Endothelial cell of umbilical vein (primary cell): ENCODE data around the gene TNFRSF1A. TPM values are rescaled to one million over a fixed set of nuclear protein-coding genes. Genes with fewer than 3 reads are reported as not detected.

Source experiments
- BruUV-seq: library from RNA; stranded (reverse); fragments of 400-500 nt; replicated peaks from 2 replicates; lab custom pipeline; 2021; lab: Mats Ljungman, UMichigan
- CTCF ChIA-PET: fragments of 300-600, 350-600 bp; sonication (Branson Sonifier 250); formaldehyde crosslinking; loops from one replicate; lab custom pipeline; 2021; ENCODE audit warnings: antibody characterized with exemption, inconsistent platforms; lab: Charles Lee
- POLR2A ChIA-PET: fragments of 300-600, 350-600 bp; sonication (Branson Sonifier 250); formaldehyde crosslinking; loops from one replicate; lab custom pipeline; 2021; ENCODE audit warnings: antibody characterized with exemption, inconsistent platforms; lab: Charles Lee
- DNase-seq: peaks from one replicate; pipeline ENCODE4 v3.0.0-alpha.2; 2011; ENCODE audit warnings: low read depth, low spot score
- FAIRE-seq: peaks from 2 replicates; lab custom pipeline; 2011; peaks lifted over from hg19 to GRCh38; lab: Jason Lieb, UNC
- H2AFZ ChIP-seq: 2 replicates; pipeline ENCODE4 v1.6.0; 2012; ENCODE audit warnings: low read depth, low read length, control low read depth, inconsistent platforms
- H3K27ac ChIP-seq: 2 replicates; pipeline ENCODE4 v1.5.1; 2011; ENCODE audit warnings: low read depth, mild to moderate bottlenecking, control low read depth, low read length, moderate library complexity; ENCODE audit not compliant: insufficient read depth
- H3K27me3 ChIP-seq, 2 experiments: 2 replicates each; pipeline versions ENCODE4 v1.6.0 to v1.6.1; 2011; ENCODE audit warnings: low read length in 2 of 2, mixed read lengths in 1 of 2; ENCODE audit not compliant: control insufficient read depth in 2 of 2, insufficient read depth in 2 of 2
- H3K36me3 ChIP-seq, 2 experiments: 2 replicates in 1 of 2; 3 replicates in 1 of 2; pipeline ENCODE4 v1.5.1; 2011; ENCODE audit warnings: low read length in 2 of 2, mild to moderate bottlenecking in 1 of 2, moderate library complexity in 1 of 2; ENCODE audit not compliant: control insufficient read depth in 2 of 2, insufficient read depth in 2 of 2; ENCODE audit errors: extremely low read depth in 1 of 2
- H3K4me1 ChIP-seq: 3 replicates; pipeline ENCODE4 v1.5.1; 2011; ENCODE audit warnings: mild to moderate bottlenecking, low read length; ENCODE audit not compliant: control insufficient read depth, insufficient read depth; ENCODE audit errors: extremely low read depth
- H3K4me2 ChIP-seq: 2 replicates; pipeline ENCODE4 v1.6.1; 2011; ENCODE audit warnings: low read length, control low read depth, mixed read lengths; ENCODE audit not compliant: insufficient read depth
- H3K4me3 ChIP-seq, 3 experiments: fragments of 200-600 bp in 1 of 3; sonication (generic), shearing (Covaris generic) in 1 of 3; replicated peaks in 1 of 3; 2 replicates each; pipeline ENCODE4 v1.5.1; 2011 to 2016; ENCODE audit warnings: control low read depth in 3 of 3, low read length in 3 of 3, mild to moderate bottlenecking in 2 of 3, inconsistent platforms in 1 of 3, low read depth in 1 of 3, moderate library complexity in 1 of 3; ENCODE audit not compliant: insufficient read depth in 1 of 3
- H3K79me2 ChIP-seq: 2 replicates; pipeline ENCODE4 v1.6.0; 2012; ENCODE audit warnings: low read length, inconsistent platforms; ENCODE audit not compliant: control insufficient read depth, insufficient read depth
- H3K9ac ChIP-seq: replicated peaks from 2 replicates; pipeline ENCODE3; 2011; ENCODE audit warnings: low read length, control low read depth; ENCODE audit not compliant: insufficient read depth; ENCODE audit errors: extremely low read depth
- H3K9me1 ChIP-seq: replicated peaks from 3 replicates; pipeline ENCODE4 v1.6.0; 2011; ENCODE audit warnings: mild to moderate bottlenecking, low read length; ENCODE audit not compliant: control insufficient read depth, insufficient read depth; ENCODE audit errors: extremely low read depth
- H3K9me3 ChIP-seq: replicated peaks from 2 replicates; pipeline ENCODE4 v1.5.1; 2012; ENCODE audit warnings: low read length, inconsistent platforms; ENCODE audit not compliant: control insufficient read depth, insufficient read depth
- H4K20me1 ChIP-seq: replicated peaks from 2 replicates; pipeline ENCODE3; 2011; ENCODE audit warnings: mild to moderate bottlenecking, low read length; ENCODE audit not compliant: control insufficient read depth, insufficient read depth; ENCODE audit errors: extremely low read depth
- EZH2 ChIP-seq: IDR thresholded peaks from 2 replicates; pipeline ENCODE4 v1.6.1; 2012; ENCODE audit warnings: borderline replicate concordance, low read depth, mild to moderate bottlenecking, moderate library complexity, low read length, inconsistent platforms; ENCODE audit not compliant: severe bottlenecking
- FOS ChIP-seq: IDR thresholded peaks from 2 replicates; pipeline ENCODE4 v1.6.1; 2011; ENCODE audit warnings: mild to moderate bottlenecking, low read length, moderate library complexity, borderline replicate concordance; ENCODE audit not compliant: insufficient read depth
- GATA2 ChIP-seq: IDR thresholded peaks from 2 replicates; pipeline ENCODE4 v1.7.0; 2011; ENCODE audit warnings: low read depth, mild to moderate bottlenecking, moderate library complexity, mixed read lengths, low read length; ENCODE audit not compliant: insufficient read length, insufficient read depth
- JUN ChIP-seq: IDR thresholded peaks from 2 replicates; pipeline ENCODE4 v1.6.1; 2011; ENCODE audit warnings: borderline replicate concordance, low read depth; ENCODE audit not compliant: insufficient read length, insufficient read depth
- MYC ChIP-seq: IDR thresholded peaks from one replicate; pipeline ENCODE4 v1.6.1; 2011; ENCODE audit warnings: mild to moderate bottlenecking, low read depth, low read length
- POLR2A ChIP-seq: IDR thresholded peaks from 2 replicates; pipeline ENCODE4 v1.6.1; 2012; ENCODE audit warnings: low read depth, mild to moderate bottlenecking, control low read depth, low read length
- POLR2AphosphoS5 ChIP-seq: IDR thresholded peaks from 2 replicates; pipeline ENCODE4 v1.6.1; 2012; ENCODE audit warnings: low read depth, mild to moderate bottlenecking, control low read depth, low read length, moderate library complexity; ENCODE audit not compliant: insufficient read depth
- dilution Hi-C: fragments of 300-500 bp; cut with MboI; formaldehyde crosslinking; loops from one replicate; pipeline ENCODE4 v1.15.0; 2019; ENCODE audit warnings: low sequenced_read_pairs; ENCODE audit not compliant: extremely low pct_ligation_motif_present
- intact Hi-C: fragments of 100-400 bp; cut with micrococcal nuclease; formaldehyde crosslinking; loops from one replicate; pipeline ENCODE4 v1.10.0; 2022
- polyA plus RNA-seq, 4 experiments: library from polyadenylated mRNA; depleted of rRNA in 3 of 4; stranded (reverse) in 3 of 4; unstranded in 1 of 4; fragments of >200 nt; gene quantifications; 2 replicates each; pipeline versions ENCODE4 v1.2.1 to v1.2.3, GENCODE V29; 2011 to 2012; ENCODE audit warnings: missing spikeins in 1 of 4
- total RNA-seq: library from RNA; stranded (reverse); gene quantifications from 2 replicates; pipeline ENCODE4 v1.2.3, GENCODE V29; 2021
- TF ChIP-seq, protein P1 (sequence below), 2 donors: IDR thresholded peaks; 1 replicate in 1 of 2; 2 replicates in 1 of 2; pipeline ENCODE4 v1.5.1; 2011; ENCODE audit warnings: low read length in 2 of 2, mild to moderate bottlenecking in 2 of 2, moderate library complexity in 2 of 2, control low read depth in 1 of 2, inconsistent platforms in 1 of 2, low read depth in 1 of 2; ENCODE audit not compliant: insufficient read depth in 1 of 2; ENCODE audit errors: extremely low read depth in 1 of 2
- TF ChIP-seq, protein P2 (sequence below): IDR thresholded peaks from 2 replicates; pipeline ENCODE4 v1.6.1; 2011; ENCODE audit not compliant: insufficient read depth, insufficient read length

The TNFRSF1A gene
- total and polyA plus RNA-seq, 2 donors (not counting 3 experiments of a cell fraction or from before 2014, with no cell fraction given): 86.5 to 98.2 TPM

DNA sequence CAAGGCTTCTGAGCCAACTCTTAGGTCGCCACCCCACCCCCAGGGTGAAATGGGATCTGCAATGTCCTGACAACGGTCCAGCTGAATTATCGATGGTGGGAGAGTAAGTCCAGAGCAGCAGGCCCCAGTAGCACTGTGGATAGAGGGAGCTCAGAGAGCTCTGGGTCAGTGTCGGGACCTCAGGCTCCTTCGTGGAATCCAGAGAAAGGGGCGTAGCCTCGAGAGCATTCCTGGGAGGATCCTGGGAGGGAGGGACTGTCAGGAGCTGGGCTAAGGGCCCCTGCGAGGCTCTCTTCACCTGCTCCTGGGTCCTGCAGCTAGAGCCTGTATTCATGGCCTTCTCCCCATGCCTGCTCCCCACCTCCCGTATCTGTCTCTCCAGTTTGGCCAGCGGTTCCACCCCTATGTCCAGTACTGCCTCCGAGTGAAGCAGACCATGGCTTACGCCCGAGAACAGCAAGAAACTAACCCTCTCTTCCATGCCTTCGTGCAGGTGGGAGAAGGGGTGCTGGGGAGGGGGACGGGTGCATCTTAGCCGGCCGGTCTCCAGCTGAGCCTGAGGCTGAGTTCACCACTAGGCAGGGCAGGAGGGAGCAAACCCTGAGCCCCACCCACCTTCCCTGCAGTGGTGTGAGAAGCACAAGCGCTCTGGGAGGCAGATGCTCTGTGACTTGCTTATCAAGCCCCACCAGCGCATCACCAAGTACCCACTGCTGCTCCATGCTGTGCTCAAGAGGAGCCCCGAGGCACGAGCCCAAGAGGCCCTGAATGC is 24.8 kb downstream of the TNFRSF1A start:
- FAIRE-seq (no peak), DNase-seq (no peak)
- CTCF ChIA-PET: no interaction called here
- H3K4me1 ChIP-seq: peaks cover 4% of the 10 kb centered on the region
- no TSS peak for BruUV-seq
- no peak overlapping the region for H3K4me3 ChIP-seq
- H3K9ac ChIP-seq: no peak overlapping the region
- H3K27me3 ChIP-seq: no peaks in the 10 kb centered on the region
- H3K9me3 ChIP-seq: no peaks in the 10 kb centered on the region
- H2AFZ ChIP-seq: no peak overlapping the region
- POLR2A ChIA-PET: no interaction called here
- dilution Hi-C loops (no loop called here), intact Hi-C loops (no loop called here)
- no peaks in the 10 kb centered on the region for H3K79me2 ChIP-seq
- no peaks in the 10 kb centered on the region for H4K20me1 ChIP-seq
- no peak overlapping the region for H3K27ac ChIP-seq
- H3K9me1 ChIP-seq: no peaks in the 10 kb centered on the region
- H3K4me2 ChIP-seq: no peak overlapping the region
- TF ChIP-seq, protein P1, sequence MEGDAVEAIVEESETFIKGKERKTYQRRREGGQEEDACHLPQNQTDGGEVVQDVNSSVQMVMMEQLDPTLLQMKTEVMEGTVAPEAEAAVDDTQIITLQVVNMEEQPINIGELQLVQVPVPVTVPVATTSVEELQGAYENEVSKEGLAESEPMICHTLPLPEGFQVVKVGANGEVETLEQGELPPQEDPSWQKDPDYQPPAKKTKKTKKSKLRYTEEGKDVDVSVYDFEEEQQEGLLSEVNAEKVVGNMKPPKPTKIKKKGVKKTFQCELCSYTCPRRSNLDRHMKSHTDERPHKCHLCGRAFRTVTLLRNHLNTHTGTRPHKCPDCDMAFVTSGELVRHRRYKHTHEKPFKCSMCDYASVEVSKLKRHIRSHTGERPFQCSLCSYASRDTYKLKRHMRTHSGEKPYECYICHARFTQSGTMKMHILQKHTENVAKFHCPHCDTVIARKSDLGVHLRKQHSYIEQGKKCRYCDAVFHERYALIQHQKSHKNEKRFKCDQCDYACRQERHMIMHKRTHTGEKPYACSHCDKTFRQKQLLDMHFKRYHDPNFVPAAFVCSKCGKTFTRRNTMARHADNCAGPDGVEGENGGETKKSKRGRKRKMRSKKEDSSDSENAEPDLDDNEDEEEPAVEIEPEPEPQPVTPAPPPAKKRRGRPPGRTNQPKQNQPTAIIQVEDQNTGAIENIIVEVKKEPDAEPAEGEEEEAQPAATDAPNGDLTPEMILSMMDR (IDR thresholded peaks at IDR 0.05; ENCODE audit: extremely low read depth in 1 of 2, insufficient read depth in 1 of 2, low read depth in 1 of 2, low read length in 2 of 2): no peak
- TF ChIP-seq JUN (no peak), FOS (no peak), POLR2A (no peak), POLR2AphosphoS5 (no peak), EZH2 (no peak), GATA2 (no peak), MYC (no peak)
- TF ChIP-seq, protein P2, sequence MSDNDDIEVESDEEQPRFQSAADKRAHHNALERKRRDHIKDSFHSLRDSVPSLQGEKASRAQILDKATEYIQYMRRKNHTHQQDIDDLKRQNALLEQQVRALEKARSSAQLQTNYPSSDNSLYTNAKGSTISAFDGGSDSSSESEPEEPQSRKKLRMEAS: no peak
- no peaks in the 10 kb centered on the region for H3K36me3 ChIP-seq
